GM21423 (cell line): ENCODE measurements around the gene NAPSA.
"Not testable (repeated sequence)": the region's sequence is repeated elsewhere in the genome, so short reads cannot be mapped to it uniquely, and the experiment has no call there.

Experiments
- ATAC-seq: cut with Tn5 transposase; IDR thresholded peaks from one replicate; pipeline ENCODE4 v1.9.1; 2021; ENCODE audit warnings: mild to moderate bottlenecking, moderate library complexity; ENCODE audit not compliant: unreplicated experiment

NAPSA gene

DNA sequence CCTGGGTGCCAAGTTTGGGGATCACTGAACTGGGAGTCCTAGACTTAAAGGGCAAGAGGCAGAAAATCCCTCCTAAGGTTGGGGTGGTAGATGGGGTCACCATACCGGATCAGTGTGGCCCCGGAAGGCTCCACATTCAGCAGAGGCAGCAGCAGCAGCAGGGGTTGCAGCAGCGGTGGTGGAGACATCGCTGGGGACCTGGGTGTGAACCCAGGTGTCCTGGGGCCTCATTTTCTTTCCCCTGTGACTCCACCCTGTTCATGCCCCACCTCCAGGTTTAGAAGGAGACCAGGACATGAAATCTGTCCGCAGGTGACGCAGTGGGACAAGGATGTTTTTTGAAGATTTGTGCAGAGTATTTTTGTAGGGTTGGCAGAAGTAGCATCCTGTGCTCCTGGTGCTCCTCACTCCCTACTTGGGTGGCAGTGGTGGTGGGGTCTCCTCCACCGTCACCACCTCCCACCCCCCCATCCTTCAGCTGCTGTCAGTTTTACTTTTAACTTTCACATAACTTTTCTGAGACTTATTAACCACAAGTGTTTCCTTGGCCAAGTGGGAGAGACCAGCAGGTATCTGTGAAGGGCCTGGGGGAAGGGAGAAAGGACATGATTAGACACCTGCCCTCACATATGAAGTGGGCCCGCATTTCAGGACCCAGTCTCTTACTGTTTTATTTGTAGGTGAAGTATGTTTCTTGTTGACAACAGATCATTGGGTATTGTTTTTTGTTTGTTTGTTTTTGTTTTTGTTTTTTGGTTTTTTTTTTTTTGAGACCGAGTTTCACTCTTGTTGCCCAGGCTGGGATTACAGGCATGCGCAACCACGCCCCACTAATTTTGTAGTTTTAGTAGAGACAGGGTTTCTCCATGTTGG, at the start of gene NAPSA:
NAPSA (minus strand) TSS at position 206 of the 873 bp plus-strand sequence; CDS start at position 188, 18 bp downstream.
- ATAC-seq, result no peak

DNA sequence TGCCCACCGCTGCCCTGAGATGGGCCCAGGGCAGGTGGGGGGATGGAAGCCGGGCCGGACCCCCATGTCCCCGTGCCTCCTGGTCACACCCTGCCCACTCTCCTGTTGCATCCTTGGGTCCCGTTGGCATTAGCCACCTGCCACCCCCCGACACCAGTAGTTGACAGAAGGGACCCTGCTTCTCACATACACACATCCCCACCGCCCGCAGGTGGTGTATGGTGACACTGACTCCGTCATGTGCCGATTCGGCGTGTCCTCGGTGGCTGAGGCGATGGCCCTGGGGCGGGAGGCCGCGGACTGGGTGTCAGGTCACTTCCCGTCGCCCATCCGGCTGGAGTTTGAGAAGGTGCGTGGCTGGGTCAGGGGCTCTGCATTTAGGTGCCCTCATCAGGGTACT, 48.1 kb upstream of the NAPSA start:
- no peak for ATAC-seq

DNA sequence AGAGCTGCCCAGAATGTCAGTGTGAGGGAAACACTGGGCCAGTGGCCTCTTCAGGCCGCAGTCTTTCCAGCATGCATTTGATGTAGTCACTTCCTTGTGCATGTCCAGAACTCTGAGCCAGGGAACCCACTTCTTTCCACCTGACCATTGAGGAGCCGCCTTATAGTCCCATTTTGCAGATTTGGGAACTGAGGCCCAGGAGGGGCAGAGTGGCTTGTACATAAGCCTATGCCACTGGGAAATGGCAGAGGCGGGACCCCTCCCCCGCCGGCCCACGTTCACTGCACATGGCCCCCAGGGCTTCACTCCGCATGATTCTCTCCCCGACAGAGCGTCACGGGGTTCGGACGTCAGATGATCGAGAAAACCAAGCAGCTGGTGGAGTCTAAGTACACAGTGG, 47.7 kb upstream of the NAPSA start:
- no peak for ATAC-seq

DNA sequence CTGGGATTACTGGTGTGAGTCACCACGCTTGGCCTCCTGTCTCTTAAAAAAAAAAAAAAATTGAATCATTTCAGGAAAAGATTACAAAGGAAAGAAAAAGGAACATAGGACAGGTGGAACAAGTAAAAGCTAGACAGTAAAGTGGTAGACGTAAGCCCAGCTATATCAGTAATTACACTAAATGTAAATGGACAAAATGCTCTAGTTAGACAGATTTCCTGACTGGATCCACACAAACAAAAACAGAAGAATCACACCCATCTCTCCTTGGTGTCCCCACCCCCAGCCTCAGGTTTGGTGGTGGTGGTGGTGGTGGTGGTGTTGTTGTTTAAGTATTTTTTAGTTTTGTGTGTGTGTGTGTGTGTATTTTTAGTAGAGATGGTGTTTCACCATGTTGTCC, 47.0 kb upstream of the NAPSA start:
- no peak for ATAC-seq

DNA sequence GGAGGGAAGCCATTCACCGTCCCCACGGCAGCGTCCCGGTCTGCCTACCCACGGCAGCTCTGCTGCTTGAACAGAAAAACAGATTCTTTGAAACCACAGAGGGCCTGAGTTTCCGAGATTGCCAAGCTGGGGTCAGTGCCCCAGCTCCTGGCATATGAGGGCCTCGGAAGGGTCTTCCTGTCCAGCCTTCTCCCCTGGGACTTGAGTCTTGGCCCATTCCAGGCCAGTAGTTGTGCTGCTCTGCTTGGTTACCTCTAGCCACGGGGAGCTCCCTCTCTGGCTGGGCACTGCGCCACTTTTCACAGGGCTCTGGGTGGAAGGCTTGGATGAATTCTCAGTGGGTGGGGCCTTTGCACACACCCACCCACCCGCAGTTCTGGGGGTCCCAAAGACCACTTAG, 44.7 kb upstream of the NAPSA start:
- no peak for ATAC-seq

DNA sequence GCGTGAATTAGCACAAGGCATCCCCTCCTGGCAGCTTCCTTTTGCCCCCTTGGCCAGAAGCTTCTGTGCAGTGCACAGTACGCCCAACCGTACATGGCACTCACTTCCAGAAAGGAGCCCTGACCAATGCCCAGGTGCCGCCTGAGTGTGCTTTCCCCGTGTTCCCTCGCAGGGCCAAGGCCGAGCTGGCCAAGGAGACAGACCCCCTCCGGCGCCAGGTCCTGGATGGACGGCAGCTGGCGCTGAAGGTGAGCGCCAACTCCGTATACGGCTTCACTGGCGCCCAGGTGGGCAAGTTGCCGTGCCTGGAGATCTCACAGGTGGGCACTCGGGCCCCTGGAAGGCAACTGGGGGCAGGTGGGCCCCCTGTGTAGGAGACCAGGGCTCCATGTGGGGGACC, 43.9 kb upstream of the NAPSA start:
- no peak for ATAC-seq

DNA sequence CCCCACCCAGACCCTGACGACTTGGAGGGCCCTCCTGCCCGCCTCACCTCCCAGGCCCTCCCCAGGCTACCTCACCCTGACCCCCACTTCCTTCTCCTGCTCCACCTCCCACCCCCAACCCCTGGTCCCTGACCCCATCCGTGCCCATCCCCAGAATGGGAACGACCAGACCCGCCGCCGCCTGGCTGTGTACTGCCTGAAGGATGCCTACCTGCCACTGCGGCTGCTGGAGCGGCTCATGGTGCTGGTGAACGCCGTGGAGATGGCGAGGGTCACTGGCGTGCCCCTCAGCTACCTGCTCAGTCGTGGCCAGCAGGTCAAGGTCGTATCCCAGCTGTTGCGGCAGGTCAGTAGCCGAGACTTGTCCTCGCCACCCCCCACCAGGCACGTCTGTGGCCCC, 41.4 kb upstream of the NAPSA start:
- ATAC-seq, result no peak

DNA sequence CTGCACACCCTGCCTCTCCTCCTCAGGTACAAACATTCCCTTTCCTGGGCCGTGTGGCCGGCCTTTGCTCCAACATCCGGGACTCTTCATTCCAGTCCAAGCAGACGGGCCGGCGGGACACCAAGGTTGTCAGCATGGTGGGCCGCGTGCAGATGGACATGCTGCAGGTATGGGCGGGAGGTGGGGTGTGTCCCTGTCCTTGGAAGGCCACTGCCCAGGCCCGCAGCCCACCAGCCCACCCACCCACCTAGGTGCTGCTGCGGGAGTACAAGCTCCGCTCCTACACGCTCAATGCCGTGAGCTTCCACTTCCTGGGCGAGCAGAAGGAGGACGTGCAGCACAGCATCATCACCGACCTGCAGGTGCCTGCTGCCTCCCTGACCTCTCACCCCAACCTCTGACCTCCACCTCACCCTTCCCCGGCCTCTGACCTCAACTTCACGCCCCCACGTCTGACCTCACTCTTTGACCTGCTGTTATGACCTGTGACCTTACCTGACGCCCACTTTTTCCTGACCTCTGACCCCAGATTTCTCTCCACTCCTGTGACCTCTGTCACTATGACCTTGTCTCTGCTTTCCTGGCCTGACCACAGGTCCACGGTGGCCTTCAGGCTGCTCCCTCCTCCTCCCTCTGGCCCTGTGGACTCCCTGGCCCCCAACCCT, 40.8 kb upstream of the NAPSA start:
- ATAC-seq, result no peak

DNA sequence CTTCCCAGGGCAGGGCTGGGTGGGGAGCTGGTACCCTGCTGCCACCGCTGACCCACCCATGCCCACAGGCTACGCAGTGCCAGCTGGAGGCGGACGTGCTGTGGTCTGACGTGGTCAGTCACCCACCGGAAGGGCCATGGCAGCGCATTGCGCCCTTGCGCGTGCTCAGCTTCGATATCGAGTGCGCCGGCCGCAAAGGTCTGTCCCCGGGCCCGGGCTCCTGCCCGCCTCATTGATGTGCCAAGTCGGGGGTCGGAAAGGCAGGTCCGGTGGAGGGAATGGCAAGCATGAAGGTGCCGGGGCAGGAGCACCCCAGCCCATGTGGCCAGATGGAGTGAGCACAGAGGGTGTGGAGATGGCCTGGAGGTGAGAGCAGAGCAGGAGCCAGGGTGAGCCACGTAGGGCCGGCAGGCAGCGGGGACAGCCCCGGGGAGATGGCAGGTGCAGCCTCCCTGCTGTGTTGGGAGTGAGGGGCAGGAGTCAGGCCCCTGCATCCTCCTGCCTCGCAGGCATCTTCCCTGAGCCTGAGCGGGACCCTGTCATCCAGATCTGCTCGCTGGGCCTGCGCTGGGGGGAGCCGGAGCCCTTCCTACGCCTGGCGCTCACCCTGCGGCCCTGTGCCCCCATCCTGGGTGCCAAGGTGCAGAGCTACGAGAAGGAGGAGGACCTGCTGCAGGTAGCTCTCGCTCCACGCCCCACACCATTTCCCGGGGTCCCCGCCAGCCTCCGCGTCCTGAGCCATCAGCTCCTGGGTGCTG, 37.3 kb upstream of the NAPSA start:
- ATAC-seq, result no peak

DNA sequence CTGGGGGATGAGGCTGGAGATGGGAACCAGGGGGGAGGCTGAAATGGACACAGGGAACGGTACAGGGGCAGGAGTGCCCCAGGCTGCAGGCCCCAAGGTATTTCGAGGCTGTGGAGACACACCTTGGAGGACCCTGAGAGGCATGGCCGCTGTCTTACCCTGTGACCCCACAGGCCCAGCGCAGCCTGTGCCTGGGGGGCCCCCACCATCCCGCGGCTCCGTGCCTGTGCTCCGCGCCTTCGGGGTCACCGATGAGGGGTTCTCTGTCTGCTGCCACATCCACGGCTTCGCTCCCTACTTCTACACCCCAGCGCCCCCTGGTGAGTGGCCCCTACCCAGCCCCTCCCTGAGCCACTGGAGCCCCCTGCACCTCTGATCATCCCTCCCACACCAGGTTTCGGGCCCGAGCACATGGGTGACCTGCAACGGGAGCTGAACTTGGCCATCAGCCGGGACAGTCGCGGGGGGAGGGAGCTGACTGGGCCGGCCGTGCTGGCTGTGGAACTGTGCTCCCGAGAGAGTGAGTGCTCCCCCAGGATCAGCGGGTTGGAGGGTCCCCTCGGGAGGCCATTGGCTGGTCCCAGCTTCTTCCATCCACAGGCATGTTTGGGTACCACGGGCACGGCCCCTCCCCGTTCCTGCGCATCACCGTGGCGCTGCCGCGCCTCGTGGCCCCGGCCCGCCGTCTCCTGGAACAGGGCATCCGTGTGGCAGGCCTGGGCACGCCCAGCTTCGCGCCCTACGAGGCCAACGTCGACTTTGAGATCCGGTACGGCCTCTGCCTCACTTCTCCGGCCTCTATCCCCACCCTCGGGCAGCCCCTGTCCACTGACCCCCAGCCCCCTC, 36.4 kb upstream of the NAPSA start:
- no peak for ATAC-seq

DNA sequence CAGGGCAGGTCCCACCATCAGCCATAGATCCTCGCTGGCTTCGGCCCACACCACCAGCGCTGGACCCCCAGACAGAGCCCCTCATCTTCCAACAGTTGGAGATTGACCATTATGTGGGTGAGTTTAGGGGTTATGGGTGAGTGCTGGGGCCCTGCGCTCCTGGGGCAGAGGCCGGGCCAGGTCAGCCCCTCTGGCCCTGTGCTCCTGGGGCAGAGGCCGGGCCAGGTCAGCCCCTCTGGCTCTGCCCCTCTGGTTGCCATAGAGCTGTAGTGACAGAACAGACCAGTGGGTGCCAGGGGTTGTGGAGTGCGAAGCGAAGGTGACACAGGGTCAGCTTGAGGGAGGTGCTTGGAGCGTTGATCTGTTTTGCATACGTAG, 33.9 kb upstream of the NAPSA start:
- no peak for ATAC-seq

DNA sequence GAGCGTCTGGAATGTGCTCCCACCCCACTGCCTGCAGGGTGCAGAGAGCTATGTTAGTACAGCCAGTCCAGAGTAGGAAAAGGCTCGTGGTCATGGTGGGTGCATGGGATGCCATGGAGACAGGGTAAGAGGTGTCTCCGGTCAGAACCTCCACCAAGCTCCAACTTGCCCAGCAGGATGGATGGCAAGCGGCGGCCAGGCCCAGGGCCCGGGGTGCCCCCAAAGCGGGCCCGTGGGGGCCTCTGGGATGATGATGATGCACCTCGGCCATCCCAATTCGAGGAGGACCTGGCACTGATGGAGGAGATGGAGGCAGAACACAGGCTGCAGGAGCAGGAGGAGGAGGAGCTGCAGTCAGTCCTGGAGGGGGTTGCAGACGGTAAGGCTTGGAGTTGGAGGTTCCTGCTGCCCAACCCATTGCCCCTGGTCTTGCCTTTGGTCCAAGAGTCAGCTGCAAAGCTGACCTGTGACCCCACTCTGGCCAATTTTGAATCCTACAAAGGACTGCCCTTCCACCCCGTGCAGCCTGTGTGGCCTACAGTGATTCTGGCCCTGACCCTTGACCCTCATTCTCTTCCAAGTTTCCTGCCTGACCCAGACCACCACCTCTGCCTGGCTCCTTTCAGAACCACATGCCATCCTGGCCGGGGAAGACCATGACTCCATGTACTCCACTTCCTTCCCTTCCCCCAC, 33.4 kb upstream of the NAPSA start:
- no peak for ATAC-seq

DNA sequence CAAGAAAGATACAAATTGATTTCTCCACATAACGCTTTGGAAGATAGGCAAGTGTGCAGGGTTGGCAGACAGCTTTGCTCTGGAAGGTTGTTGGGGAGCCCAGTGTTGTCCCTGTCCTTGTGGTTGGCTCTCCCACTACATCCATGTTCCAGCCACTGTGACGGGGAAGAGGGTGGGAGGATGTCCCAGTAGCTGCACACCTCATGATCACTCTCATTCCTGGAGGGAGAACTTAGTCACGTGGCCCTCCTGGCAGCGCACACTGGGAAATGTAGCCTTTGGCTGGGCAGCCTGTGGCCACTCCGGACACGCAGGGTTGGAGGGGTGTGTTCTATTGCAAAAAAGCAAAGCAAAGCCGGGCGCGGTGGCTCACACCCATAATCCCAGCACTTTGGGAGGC, 28.6 kb upstream of the NAPSA start:
- ATAC-seq, result no peak

DNA sequence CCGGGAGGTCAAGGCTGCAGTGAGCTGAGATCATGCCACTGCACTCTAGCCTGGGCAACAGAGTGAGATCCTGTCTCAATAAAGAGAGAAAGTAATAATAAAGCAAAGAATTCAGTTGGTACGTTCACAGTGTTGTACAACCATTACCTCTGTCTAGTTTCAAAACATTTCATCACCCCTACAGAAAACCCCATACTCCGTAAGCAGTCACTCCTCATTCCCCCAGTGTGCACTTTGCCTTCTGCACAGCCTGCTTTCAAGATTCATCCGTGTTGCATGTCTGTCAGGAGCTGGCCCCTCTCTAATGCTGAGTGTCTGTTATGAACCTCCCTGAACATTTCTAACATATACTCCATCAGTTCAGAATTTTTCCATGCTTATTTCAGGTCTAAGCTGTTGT, 28.1 kb upstream of the NAPSA start:
- ATAC-seq, result no peak

DNA sequence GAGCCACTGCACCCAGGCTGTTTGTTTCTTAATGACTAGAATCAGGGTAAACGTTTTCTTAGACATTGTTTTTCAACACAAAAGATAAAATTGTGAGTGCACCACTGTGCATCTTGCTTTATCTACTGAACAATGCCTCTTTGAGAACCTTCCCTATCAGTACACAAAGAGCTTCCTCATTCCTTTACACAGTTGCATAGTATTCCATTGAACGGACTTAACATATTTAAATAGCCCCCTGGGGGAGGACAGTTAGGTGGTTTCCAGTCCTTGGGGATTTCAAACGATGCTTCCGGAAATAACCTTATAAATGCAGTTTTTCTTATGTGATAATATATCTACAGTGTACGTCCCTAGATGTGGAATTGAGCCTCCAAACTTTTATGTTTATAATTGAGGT, 27.3 kb upstream of the NAPSA start:
- no peak for ATAC-seq

DNA sequence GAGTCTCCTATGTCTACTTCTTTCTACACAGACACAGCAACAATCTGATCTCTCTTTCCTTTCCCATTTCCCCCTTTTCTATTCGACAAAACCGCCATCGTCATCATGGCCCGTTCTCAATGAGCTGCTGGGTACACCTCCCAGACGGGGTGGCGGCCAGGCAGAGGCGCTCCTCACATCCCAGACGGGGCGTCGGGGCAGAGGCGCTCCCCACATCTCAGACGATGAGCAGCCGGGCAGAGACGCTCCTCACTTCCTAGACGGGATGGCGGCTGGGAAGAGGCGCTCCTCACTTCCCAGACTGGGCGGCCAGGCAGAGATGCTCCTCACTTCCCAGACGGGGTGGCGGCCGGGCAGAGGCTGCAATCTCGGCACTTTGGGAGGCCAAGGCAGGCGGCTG, 25.5 kb upstream of the NAPSA start:
- not testable (repeated sequence) for ATAC-seq

DNA sequence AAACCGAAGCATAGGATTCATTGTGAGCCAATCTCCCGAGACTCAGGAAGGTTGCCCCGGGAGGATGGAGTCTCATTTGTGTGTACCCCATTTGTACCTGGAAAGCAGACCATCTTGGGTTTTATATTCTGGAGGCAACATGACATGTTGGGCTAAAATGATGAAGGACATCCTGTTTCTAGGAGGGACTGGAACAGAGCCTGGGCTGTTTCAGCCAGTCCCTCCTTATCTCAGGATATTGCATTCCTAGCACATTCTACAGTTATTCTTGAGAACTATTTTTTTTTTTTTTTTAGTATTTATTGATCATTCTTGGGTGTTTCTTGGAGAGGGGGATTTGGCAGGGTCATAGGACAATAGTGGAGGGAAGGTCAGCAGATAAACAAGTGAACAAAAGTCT, 24.9 kb upstream of the NAPSA start:
- ATAC-seq, result not testable (repeated sequence)

DNA sequence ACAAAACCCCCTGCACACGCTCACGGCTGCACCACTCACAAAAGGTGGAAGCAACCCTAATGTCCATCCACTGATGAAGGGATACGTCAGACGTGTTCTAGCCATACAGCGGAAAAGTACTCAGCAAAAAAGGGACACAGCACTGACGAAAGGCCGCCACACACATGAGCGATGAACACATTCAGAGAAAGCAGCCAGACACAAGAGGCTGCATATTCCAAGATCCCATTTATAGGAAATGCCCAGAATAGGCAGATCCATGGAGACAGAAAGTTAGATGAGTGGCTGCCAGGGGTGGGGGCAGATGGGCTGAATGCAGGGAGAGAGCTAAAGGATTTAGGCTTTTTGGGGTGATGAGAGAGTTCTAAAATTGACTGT, 22.4 kb upstream of the NAPSA start:
- ATAC-seq, result no peak

DNA sequence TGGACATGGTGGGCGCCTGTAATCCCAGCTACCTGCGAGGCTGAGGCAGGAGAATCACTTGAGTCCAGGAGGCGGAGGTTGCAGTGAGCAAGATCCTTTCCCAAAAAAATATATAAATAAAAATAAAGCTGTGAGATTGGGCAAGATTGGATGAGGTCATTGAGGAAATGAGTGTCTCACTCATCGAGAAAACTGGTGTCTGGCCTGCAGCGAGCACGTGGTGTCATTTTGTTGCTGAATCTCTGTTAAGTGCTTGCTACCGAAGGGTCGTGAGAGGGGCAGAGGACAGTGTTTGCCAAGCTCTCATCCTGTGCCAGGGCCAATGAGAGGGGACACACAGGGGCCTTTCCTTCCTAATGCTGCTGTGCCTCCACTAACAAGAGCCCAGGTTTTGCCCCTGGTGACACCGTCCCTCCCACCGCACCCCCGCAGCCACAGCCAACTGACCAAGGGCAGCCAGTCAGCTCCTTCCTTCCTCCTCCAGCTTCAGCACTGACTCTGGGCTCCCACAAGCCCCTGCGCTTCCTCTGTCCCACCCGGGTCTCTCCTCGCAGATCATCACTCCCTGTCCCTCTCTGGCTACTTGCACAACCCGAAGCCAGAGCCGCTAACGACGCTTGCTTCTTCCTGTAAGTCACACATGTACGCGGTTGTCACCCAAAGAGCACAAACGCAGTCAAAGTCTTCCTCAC, 21.9 kb upstream of the NAPSA start:
- no peak for ATAC-seq
